HG02970 (cell line): ENCODE measurements around the gene ZSCAN26.

Source experiments
- ATAC-seq: cut with Tn5 transposase; IDR thresholded peaks from one replicate; pipeline ENCODE4 v1.9.1; 2021; ENCODE audit warnings: mild to moderate bottlenecking, moderate library complexity, moderate number of reproducible peaks; ENCODE audit not compliant: unreplicated experiment, low FRiP score

The ZSCAN26 gene

DNA sequence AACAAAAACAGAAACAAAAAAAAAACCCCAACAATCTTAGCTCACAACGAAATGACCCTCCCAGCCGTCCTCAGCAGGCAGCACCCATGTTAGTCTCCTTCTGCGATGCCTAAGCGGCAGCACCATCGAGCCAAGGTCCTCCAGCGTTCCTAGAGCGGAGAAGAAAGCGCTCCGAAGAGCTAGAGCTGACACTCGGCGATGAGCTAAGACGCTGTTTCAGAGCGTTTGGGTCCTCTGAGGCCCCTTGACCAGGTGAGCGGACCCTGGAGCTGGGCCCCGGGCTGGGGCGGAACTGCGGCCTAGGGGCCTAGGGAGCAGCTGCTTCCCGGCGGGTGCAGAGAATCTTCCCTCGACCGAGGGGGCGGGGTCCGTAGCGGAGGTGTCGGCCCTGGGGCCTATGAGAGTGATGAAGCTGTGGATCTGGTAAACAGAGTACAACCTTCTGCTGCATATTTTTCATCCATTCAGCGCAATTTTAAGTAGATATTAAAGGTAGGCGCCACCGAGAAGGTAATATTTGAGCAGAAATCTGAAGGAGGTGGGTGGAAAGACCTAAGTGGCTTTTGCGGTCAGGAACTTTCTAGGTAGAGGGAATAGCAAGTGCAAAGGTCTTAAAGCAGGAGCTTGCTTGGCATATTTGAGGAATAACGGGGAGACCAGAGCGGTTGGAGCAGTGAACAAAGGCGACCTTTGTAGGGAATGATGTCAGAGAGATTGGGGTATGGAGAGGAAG lies at the start of gene ZSCAN26:
Gene ZSCAN26, plus strand, starts transcription at position 182 of the 733 bp plus-strand sequence. CDS start 4,777 bp downstream, outside the sequence.
- peak; percentile 84 for ATAC-seq

DNA sequence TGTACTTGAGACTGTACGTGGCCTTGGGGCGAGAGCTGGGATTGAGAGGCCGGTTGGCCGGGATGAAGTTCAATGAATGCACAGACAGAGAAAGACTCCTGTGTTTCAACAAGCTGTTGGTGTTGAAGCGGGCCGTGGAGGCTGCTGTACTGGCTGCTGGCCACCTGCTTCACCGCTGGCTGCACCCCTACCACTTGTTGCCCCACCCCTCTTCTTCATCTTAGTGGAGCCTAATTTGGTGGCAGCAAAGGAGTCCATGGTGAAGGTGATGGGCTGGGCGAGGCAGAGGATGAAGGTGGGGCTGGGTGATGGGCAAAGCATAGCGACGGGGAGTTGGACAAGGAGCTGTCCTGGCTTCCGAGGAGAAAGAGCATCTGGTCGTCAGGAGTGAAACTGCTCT lies 49.1 kb upstream of the ZSCAN26 start:
- no peak for ATAC-seq

DNA sequence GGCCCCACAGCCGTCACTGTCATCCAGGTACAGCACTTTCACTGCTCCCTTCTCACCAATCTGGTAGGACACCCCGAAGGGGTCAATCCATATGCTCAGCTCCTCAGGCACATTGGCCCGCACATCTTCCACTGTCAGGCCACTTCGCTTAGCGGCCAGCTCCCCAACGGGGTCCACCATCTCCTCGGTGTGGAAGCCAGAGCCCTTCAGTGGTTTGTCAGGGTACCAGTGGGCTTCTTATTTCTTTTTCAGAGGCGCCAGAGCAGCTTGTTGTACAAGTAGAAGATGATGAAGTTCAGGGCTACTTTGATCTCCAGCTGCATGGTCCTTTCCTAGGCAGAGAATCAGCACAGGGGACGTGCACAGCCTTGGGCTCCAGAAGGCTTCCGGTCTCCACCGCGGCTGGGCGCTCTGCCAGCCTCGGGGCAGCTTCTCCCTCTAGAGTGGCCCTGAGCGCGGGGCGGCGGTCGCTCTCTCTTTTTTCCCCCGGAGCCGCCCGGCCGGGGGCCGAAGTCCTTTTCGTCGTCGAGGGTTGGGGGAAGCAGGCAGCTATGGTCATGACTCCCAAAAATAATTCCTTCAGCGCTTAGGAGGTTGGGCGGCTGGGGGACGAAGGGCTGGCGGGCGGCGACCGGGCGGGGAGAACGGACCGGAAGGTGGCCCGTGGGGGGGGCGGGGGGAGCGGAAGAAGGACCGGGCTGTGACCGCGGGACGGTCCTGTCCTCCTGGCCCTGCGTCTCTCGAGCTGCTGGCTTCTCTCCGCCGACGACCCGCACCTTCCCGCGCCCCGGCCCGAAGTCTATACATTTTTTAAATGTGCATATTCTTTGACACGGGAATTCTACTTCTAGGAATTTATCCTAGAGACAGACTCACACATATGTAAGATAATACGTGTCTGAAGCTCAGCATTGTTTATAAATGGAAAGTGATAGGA lies 48.4 kb upstream of the ZSCAN26 start:
- no peak for ATAC-seq

DNA sequence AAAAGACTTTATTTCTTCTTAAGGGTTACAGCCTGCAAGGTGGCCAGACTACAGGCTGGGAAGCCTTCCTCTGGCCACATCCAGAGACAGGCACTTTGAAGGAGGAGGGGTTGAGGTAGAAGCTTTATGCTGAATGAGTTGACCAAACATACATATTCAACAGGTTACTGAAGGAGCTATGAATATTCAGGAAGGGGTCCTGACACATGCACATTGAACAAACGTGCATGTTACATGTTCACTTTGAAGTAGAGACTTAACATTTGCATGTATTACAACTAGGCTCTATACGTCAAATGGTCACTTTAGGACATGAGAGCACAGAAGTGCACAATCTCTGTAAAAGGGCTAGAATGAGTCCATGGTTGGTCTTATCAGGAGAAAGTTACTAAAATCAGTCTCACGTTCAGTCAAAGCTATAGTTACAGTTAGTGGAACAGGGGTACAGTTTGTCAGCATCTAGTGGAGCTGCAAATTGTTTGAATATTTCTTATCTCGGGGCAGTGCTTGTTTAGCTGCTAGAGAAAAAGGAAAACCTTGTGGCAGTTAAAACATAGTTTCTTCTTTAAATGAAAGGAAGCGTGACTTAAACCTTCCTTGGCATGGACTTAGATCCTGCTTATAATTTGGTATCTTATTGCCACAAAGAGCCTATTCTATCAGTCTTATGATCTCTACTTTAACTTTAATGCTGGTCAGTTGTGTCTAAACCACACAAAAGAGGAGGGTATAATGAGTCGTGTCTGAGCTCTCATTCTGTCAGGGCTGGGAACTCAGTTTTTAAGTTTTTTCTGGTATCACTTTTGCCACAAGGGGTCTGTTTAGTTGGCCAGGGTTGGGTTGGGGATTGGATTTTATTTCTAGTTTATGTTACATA lies 46.4 kb upstream of the ZSCAN26 start:
- ATAC-seq = no peak

DNA sequence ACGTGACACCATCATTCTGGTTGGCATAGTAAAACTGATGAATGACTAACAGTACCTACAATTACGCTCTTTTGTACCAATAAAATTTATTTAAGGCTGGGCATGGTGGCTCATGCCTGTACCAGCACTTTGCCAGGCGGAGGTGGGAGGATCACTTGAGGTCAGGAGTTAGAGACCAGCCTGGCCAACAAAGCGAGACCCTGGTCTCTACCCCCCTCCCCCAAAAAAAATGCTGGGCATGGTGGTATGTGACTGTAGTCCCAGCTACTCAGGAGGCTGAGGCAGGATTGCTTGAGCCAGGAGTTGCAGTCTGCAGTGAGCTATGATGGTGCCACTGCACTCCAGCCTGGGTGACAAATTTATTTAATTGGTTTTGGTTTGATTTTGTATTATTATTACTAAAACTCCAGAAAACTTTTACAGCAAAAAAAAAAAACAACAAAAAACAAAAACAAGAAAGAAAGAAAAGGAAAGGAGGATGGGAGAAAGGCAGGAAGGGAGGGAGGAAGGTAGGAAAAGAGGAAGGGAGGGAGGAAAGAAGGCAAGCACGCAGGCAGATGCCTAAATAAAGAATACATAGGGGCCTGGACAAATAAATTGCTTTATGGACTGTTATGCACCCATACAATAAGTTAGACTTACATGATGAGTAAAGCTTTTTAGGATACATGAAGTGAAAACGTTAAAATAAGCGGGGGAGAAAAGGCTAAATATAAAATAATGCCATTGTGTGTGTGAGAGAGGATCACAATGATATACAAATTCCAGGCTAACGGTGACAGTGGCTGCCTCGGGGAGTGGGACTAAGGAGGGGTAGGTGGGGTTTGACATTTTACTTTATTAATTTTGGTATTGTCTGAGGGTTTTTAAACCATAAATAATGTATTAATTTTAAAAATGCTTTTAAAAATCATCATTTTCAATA lies 42.5 kb upstream of the ZSCAN26 start:
- no peak for ATAC-seq

DNA sequence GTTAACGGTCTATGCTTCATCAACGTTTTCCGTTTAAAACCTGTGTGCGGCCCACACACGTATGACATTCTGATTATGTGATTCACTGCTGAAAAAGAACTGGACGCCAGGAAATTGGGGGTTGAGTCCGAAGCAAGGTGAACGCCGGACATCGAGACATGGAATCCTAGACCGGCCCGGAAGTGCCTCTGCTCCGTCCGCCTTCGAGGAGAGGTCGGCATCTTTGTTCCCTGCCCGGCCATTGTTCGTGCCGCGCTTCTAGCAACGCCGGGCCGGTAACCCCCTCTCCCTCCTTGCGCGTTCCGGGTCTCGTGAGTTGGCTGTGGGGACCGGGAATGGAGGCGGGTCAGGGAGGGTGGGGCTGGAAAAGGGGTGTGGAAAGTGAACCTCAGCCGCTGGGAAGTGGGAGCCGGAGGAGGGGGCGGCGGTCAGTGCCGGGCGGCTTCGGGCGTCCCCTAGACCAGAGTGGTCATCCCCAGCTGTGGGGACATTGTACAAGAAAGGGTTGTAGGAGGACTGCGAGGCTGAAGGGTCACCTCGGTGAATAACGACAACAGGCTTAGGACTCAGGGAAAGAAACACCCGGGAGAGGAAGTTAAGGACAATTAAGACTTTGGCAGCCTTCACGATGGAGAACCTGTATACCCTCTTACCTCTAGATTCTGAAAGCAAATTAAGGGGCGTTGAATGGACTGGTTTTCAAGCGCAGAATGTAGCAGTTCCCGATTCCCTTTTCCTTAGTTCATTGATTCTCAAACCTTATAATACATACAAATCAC lies 41.7 kb upstream of the ZSCAN26 start, which contains the start of gene ZSCAN9:
Gene ZSCAN9, plus strand, starts transcription at position 220 of the 779 bp plus-strand sequence. CDS start 1,810 bp downstream, outside the sequence.
- peak; percentile 75 for ATAC-seq

DNA sequence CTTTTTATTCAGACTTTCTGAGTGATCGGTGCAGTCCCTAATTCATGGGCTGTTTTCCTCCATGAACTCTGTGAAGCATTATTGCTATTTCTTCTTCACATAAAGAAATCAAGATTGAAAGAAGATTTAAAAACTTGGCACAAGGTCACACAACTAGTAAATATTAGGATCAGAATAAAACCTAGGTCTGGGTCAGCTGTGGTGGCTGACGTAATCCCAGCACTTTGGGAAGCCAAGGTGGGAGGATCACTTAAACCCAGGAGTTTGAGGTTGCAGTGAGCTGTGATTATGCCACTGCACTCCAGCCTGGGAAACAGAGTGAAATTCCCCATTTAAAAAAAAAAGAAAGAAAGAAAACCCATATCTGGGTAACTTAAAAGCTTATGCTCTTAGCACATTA lies 40.5 kb upstream of the ZSCAN26 start:
- ATAC-seq = no peak

DNA sequence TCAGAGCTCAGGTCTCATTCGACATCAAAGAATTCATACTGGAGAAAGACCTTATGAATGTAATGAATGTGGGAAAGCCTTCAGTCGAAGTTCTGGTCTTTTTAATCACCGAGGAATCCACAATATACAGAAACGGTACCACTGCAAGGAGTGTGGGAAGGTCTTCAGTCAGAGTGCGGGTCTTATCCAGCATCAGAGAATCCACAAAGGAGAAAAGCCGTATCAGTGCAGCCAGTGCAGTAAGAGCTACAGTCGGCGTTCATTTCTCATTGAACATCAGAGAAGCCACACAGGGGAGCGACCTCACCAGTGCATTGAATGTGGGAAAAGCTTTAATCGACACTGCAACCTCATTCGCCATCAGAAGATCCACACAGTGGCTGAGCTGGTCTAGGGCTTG lies 34.2 kb upstream of the ZSCAN26 start:
- no peak for ATAC-seq

DNA sequence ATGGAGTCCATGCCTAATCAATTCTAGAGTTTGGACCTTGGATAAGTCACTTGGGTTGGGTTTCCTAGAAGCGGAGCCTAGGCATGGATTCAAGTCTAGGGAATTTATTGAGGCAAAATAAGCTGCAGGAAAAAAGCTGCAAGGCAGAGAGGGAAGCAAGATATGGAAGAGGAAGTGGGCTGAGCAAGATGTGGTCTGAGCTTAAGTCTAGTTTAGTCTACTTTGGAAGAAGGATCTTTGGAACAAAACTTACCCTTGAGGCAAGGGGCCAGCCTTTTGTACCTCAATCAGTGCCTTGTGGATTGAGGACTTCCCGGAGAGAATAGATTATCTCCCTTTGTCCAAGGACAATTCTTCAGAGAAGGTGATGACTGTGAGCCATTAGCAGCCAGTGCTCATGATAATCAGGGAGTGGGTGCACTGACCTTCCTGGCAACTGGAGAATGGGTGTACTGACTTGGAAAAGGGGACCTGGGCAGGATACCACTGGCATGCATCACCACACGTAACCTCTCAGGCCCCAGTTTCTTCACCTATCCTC lies 31.0 kb upstream of the ZSCAN26 start:
- no peak for ATAC-seq

DNA sequence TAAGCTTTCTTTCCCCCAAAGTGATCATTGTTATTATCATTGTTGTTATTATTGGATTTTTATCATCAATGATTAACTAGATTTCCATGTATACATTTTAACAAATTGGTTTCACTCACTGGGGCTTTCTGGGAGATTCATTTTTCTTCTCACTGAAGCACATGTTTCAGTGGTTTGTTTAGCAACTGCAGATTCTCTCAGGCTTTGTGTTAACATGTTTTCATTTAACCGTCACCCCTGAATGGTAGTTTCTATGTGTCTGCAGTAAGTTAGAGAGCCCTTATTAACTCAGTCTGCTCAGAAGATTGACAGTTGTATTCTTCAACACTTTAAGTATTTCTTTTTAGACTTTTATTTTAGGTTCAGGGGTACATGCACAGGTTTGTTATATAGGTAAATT lies 27.3 kb upstream of the ZSCAN26 start:
- no peak for ATAC-seq

DNA sequence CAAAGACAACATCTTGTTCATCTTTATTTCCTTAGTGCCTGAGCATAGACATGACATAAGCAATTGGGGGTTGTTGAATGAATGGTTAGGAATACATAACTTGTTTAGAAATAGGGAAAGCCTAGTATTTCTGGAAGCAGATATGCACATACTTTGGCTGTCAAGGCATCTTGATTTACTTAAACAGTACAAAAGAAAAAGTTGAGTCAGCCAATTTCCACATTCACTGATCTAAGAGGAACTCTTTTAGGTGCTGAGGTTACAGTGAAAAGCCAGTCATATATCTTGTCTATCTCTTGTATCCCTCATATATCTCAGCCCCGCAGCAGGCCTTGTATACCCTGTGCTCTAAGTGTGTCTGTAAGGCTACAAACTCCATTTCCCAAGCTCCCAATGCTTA lies 26.5 kb upstream of the ZSCAN26 start:
- ATAC-seq = no peak

DNA sequence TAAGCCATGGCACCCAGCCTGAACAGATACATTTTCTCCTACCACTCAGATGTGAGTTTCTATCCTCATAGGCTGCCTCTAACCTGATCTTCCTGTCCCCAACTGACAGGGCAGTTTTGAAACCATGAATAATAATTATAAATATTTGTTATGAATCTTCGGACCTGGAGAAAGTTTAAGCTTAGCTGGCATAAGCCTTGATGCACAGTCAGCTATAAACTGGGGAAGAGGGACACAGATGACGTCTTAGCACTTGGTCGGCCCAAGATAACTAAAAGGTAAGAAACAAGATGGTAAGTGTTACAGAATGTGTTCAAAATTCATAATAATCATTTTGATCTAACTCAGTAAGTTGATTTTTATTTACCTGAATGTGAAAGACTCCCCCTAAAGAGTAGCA lies 23.0 kb upstream of the ZSCAN26 start:
- no peak for ATAC-seq

DNA sequence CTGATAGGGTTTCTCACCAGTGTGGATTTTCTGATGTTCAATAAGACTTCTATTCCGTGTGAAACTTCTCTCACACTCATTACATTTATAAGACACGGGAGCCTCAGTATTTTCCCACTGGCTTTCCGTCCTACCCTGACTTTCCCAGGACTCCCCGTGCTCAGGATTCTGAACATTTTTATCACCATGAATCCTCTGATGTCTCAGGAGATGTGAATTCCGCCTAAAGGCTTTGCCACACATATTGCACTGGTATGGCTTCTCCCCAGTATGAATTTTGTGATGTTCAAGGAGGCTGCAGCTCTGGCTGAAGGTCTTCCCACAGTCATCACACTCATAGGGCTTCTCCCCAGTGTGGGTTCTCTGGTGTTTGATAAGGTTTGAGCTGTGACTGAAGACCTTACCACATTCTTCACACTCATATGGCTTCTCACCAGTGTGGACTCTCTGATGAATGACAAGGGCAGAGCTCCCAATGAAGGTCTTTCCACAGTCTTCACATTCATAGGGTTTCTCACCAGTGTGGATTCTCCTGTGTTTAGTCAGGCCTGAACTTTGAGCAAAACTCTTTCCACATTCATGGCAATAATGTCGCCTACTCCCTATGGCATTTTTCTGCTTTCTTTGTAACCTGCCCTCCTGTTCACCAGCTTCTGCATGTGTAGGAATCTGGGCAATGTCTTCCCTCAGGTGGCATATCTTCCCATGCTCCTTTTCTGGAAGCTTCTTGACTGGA lies 21.6 kb upstream of the ZSCAN26 start:
- ATAC-seq = no peak

DNA sequence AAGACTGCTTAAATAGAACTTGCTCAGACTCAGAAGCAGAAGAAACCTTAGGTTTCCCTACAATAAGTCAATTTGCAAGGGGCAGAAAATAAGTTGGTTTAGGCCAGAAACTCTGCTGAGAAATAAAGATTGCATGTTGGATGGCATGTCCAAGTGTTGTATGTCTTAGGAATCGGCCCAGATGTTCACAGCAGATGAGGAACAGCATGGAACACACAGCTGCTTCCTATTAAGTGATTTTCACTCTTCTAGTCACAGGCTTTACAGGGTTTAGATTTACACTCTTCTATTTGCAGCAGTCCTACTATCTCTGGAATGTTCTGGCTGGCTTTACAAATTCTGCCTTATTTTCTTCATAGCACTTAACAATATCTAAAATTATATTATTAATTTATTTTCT lies 18.0 kb upstream of the ZSCAN26 start:
- ATAC-seq = no peak

DNA sequence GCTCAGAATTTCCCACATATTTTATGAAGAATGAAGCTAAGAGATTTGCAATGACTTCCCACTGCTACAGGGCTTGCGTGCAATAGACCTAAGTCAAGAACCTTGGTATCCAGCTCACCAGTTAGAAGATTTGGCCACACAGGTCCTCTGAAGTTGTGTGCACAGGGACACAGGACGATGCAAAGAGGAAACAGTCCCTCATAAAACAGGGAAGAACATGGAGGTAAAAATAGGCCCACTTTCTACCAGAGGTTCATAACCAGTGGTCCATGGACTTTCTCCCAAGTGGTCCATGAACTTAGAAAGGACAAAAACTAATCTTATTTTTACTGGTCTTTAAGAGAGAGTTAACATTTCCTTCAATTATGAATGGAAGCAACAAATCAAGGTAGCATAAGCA lies 16.2 kb upstream of the ZSCAN26 start:
- ATAC-seq = no peak

DNA sequence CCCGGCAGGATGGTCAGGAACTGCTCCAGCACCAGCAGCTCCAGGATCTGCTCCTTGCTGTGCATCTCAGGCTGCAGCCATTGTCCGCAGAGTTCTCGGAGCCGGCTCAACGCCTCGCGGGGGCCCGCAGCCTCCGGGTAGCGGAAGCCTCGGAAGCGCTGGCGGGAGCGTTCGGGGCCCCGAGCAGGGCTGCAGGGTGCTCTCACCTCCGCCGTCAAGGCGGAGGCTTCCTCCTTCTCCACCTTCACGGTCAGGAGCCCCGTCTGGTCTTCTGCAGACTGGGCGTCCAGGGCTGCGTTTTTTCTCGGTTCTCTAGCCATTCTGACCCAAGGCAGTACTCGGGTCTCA lies 15.3 kb upstream of the ZSCAN26 start:
- no peak for ATAC-seq

DNA sequence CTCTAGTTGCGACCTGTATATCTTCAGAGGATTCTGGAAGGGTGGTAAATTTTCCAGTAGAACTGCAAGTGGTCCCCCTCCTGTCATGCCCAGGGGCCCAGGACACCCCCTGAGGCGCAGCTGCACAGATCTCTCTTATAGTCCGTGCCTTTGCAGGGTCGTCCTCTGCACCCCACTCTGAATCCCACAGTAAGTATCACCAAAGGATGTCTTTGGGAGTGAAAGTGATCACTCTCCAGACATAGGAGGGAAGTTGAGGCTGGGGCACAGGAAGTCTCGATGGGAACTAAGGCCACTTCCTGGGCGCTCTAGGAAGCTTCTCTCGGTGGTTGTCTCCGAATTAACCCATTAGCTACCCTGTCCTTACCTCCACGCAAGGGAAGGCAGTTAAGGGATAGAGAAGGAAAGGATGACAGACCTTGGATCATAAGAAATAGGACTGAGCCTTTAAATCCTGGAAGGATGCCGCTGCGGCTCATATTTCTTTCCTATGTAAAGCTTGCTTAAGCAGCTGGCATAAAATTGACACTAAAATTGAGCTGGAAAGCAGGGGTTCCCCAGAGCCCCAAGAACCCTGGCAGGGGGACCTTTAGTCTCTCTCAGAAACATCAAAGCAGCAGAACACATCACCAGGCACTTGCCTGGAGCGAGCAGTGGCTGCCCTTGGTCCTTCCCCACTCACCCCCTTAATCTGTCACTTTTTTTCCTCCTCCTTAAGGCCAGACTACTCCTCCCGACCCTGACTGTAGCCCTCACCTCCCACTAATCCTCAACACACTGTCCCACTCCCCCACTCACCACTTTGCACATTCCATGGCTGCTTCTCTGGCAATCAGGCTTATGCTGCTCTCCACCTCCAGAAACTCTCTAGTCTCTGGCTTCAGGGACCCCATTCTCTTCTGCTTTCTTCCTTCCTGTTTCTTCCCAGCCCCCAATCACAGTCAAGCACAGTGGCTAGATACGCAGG lies 14.7 kb upstream of the ZSCAN26 start, which contains the start of gene ZKSCAN4:
Gene ZKSCAN4, minus strand, starts transcription at position 261 of the 967 bp plus-strand sequence. CDS start 289 bp downstream, outside the sequence.
- ATAC-seq = no peak
